ENCODE measurements around the gene GYPB.
"Not testable (repeated sequence)": the region's sequence is repeated elsewhere in the genome, so short reads cannot be mapped to it uniquely, and the experiment has no call there.

DNA sequence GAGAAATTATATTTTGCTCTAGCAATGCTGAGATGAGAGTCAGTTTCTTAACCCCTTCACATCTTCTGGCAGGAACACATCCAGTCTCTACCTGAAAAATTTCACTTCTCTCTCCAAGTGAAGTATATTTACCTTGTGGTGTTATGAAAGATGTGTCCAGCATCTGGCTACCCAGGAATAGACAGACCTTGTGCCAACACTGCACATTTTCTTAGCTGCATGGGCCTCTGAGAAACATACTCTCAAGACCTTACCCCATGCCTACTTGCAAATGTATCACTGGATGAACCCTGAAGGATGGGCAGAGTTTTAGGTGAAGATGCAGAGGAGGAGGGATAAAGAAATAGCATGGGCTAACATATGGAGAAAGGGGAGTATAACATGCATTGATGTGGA is 13.6 kb downstream of the GYPB start:
- TF ChIP-seq, protein P1, sequence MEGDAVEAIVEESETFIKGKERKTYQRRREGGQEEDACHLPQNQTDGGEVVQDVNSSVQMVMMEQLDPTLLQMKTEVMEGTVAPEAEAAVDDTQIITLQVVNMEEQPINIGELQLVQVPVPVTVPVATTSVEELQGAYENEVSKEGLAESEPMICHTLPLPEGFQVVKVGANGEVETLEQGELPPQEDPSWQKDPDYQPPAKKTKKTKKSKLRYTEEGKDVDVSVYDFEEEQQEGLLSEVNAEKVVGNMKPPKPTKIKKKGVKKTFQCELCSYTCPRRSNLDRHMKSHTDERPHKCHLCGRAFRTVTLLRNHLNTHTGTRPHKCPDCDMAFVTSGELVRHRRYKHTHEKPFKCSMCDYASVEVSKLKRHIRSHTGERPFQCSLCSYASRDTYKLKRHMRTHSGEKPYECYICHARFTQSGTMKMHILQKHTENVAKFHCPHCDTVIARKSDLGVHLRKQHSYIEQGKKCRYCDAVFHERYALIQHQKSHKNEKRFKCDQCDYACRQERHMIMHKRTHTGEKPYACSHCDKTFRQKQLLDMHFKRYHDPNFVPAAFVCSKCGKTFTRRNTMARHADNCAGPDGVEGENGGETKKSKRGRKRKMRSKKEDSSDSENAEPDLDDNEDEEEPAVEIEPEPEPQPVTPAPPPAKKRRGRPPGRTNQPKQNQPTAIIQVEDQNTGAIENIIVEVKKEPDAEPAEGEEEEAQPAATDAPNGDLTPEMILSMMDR (IDR thresholded peaks at IDR 0.05; ENCODE audit: control extremely low read depth in 1 of 3, insufficient read depth in 1 of 3, low read depth in 1 of 3, low read length in 3 of 3), result not testable (repeated sequence)
- TF ChIP-seq RAD21 (IDR thresholded peaks at IDR 0.05 in 1 of 2, conservative IDR thresholded peaks at IDR 0.05 in 1 of 2; ENCODE audit: low read depth in 2 of 2, low read length in 2 of 2); ATF3 (IDR thresholded peaks at IDR 0.05; ENCODE audit: insufficient read depth, low read depth, low read length); POLR2A (IDR thresholded peaks at IDR 0.05; ENCODE audit: control extremely low read depth in 1 of 2, low read depth in 2 of 2, low read length in 2 of 2): not testable (repeated sequence)

Data from H1 (cell line).